Neutrophil (primary cell): ENCODE measurements around the gene BIVM.

Experiments
- H3K27ac ChIP-seq: fragments of 200-600 bp; sonication (generic); 2 replicates; pipeline ENCODE4 v1.5.1; 2016; ENCODE audit warnings: mild to moderate bottlenecking, moderate library complexity
- H3K27me3 ChIP-seq: fragments of 200-600 bp; sonication (generic); 2 replicates; pipeline ENCODE4 v1.6.0; 2016; ENCODE audit warnings: mild to moderate bottlenecking
- H3K36me3 ChIP-seq: fragments of 200-600 bp; sonication (generic); 2 replicates; pipeline ENCODE4 v1.5.1; 2017
- H3K4me1 ChIP-seq, 2 experiments: fragments of 200-600 bp in 1 of 2; sonication (generic) in 1 of 2; 1 replicate in 1 of 2; 2 replicates in 1 of 2; pipeline versions ENCODE4 v1.5.1 to v1.6.1; 2013 to 2016; ENCODE audit warnings: low read depth in 1 of 2, low read length in 1 of 2, mild to moderate bottlenecking in 1 of 2, moderate library complexity in 1 of 2; ENCODE audit not compliant: control insufficient read depth in 1 of 2, insufficient read depth in 1 of 2
- H3K4me3 ChIP-seq, 2 experiments: fragments of 200-600 bp in 1 of 2; sonication (generic) in 1 of 2; 1 replicate in 1 of 2; 2 replicates in 1 of 2; pipeline ENCODE4 v1.5.1; 2013 to 2016; ENCODE audit warnings: low read depth in 1 of 2, low read length in 1 of 2, mild to moderate bottlenecking in 1 of 2, moderate library complexity in 1 of 2
- H3K9me3 ChIP-seq: fragments of 200-600 bp; sonication (generic); 2 replicates; pipeline ENCODE4 v1.5.1; 2016
- CTCF ChIP-seq: fragments of 200-600 bp; sonication (generic); IDR thresholded peaks from 2 replicates; pipeline ENCODE4 v1.5.1; 2016; ENCODE audit warnings: antibody characterized with exemption

The BIVM gene

DNA sequence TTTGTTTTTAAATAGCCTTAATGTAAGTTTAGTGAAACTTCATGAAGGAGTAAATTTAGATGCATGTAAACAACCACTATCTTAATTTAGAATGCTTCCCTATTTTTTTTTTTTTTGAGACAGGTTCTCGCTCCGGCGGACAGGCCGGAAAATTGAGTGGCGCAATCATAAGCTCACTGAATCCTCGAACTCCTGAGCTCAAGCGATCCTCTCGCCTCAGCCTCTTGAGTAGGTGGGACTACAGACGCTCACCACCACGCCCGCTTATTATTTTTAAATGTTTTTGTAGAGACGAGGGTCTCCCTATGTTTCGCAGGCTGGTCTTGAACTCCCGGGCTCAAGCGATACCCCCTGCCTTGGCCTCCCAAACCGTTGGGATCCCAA, 26.9 kb upstream of the BIVM start:
- peak overlapping the region in 1 of 2 experiments; percentile 85 for H3K4me3 ChIP-seq
- H3K27ac ChIP-seq: no peak overlapping the region
- H3K27me3 ChIP-seq: peaks cover 8% of the 10 kb centered on the region
- peaks cover 4% of the 10 kb centered on the region for H3K36me3 ChIP-seq
- peaks cover 27 to 28% of the 10 kb centered on the region in 2 experiments for H3K4me1 ChIP-seq
- no peak for TF ChIP-seq CTCF
- no peaks in the 10 kb centered on the region for H3K9me3 ChIP-seq

- peaks cover 27 to 28% of the 10 kb centered on the region in 2 experiments for H3K4me1 ChIP-seq
- H3K4me3 ChIP-seq: peak within 1 kb of the TSS; percentile 79 to 85
- peaks cover 8% of the 10 kb centered on the region for H3K27me3 ChIP-seq
- H3K9me3 ChIP-seq: no peaks in the 10 kb centered on the region
- peak within 1 kb of the TSS; percentile 63 for H3K27ac ChIP-seq
- H3K36me3 ChIP-seq: no peaks in the 10 kb centered on the region
- peak; percentile 5 for TF ChIP-seq CTCF
Measured at GRCh38 chr13:102773441-102774213, 25.3 kb upstream of the BIVM start, which contains the start of gene TEX30. TEX30 (minus strand) TSS chr13:102773786; CDS start chr13:102770026, 3,760 bp downstream.

DNA sequence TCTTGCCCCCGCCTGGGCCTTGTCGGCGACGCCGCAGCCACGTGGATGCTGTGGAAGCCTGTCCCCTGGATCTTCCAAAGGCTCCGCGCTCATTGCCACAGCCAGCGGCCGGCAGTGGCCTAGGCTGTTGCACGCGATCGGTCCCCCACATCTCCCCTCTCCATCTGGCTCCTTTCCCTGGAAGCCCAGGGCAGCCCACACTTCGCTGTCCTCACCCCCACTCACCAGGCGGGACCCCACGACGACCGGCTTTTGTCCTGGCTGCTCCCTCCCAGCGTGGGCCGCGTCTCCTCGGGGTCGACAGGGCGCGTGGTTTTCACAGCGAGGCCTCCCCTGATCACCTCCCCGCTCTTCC, 24.7 kb upstream of the BIVM start:
- peak; percentile 1 for TF ChIP-seq CTCF
- Histone ChIP-seq H3K4me1 (peaks cover 27 to 28% of the 10 kb centered on the region in 2 experiments), H3K27me3 (peaks cover 8% of the 10 kb centered on the region), H3K27ac (no peak overlapping the region), H3K36me3 (no peaks in the 10 kb centered on the region), H3K4me3 (peak overlapping the region; percentile 79 to 85), H3K9me3 (no peaks in the 10 kb centered on the region)

DNA sequence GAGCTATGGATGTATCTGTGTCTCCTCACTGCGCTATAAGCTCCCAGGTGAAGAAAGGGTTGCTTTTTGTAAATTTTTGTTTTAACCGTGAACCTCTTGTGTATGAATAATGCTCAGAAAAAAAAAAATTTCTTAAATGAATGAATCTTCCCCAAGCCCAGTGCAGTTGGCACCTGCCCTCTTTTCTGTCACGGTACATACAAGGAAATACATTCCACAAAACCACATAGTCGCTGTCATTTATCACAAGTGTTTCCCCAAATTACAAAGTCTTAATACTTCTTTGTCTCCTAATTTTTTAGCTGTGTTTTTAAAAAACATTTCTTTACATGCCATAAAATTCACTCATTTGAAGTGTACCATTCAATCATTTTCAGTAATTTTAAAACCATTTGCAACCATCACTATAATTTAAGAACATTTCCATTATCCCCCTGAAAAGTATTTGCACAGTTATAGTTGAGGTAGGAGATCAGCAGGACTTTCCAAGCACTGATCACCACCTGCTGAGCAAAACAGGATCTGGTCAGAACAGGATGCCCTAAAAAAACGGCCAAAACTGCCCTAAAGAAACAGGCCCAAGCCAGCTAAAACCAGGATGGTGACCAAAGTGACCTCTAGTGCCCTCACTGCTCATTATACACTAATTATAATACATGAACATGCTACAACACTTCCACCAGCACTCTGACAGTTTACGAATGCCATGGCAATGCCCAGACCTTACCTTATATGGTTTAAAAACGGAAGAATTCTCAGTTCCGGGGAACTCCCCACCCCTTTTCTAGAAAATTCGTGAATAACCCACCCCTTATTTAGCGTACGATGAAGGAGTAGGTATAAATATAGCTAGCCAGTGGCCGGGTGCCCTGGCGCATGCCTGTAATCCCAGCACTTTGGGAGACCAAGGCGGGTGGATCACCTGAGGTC, 24.1 kb upstream of the BIVM start:
- TF ChIP-seq CTCF: no peak
- peaks cover 8% of the 10 kb centered on the region for H3K27me3 ChIP-seq
- no peak overlapping the region for H3K27ac ChIP-seq
- H3K4me1 ChIP-seq: peaks cover 27 to 28% of the 10 kb centered on the region in 2 experiments
- peak overlapping the region; percentile 79 to 85 for H3K4me3 ChIP-seq
- H3K36me3 ChIP-seq: no peaks in the 10 kb centered on the region
- H3K9me3 ChIP-seq: no peaks in the 10 kb centered on the region

GRCh38 chr13:102776271-102776670, 22.6 kb upstream of the BIVM start:
- Histone ChIP-seq H3K27me3 (peaks cover 8% of the 10 kb centered on the region), H3K9me3 (no peaks in the 10 kb centered on the region), H3K36me3 (no peaks in the 10 kb centered on the region), H3K4me3 (no peak overlapping the region), H3K27ac (no peak overlapping the region), H3K4me1 (peaks cover 25 to 26% of the 10 kb centered on the region in 2 experiments)
- TF ChIP-seq CTCF: no peak
